DND-41 (cell line): ENCODE data around the gene NUDT3.
"Not testable (repeated sequence)": the region's sequence is repeated elsewhere in the genome, so short reads cannot be mapped to it uniquely, and the experiment has no call there.

Experiments used
- ATAC-seq: fragments of 200-7000 bp; cut with Tn5 transposase; 3 replicates; pipeline ENCODE4 v1.9.1; 2021; ENCODE audit warnings: low read depth; ENCODE audit not compliant: insufficient read depth
- DNase-seq: peaks from one replicate; pipeline ENCODE4 v3.0.0-alpha.2; 2020
- H2AFZ ChIP-seq: 2 replicates; pipeline ENCODE4 v1.6.0; 2012; ENCODE audit warnings: low read depth, low read length
- H3K27ac ChIP-seq: 2 replicates; pipeline ENCODE4 v1.5.1; 2012; ENCODE audit warnings: low read length, inconsistent platforms
- H3K27me3 ChIP-seq: fragments of 200-600 bp; sonication (generic); 2 replicates; pipeline ENCODE4 v1.6.0; 2012; ENCODE audit warnings: low read length, mild to moderate bottlenecking, inconsistent platforms; ENCODE audit not compliant: insufficient read depth, poor library complexity
- H3K36me3 ChIP-seq: 2 replicates; pipeline ENCODE4 v1.5.1; 2012; ENCODE audit warnings: low read length, inconsistent platforms; ENCODE audit not compliant: insufficient read depth
- H3K4me1 ChIP-seq: 2 replicates; pipeline ENCODE4 v1.5.1; 2012; ENCODE audit warnings: mild to moderate bottlenecking, low read length; ENCODE audit not compliant: insufficient read depth
- H3K4me2 ChIP-seq: 2 replicates; pipeline ENCODE4 v1.6.0; 2012; ENCODE audit warnings: mild to moderate bottlenecking, moderate library complexity, low read length, inconsistent platforms; ENCODE audit not compliant: insufficient read depth
- H3K4me3 ChIP-seq, 2 experiments: fragments of 200-600 bp in 1 of 2; shearing (Covaris generic) in 1 of 2; 2 replicates each; pipeline ENCODE4 v1.5.1; 2012 to 2016; ENCODE audit warnings: inconsistent platforms in 2 of 2, low read length in 2 of 2, mild to moderate bottlenecking in 2 of 2, low read depth in 1 of 2, moderate library complexity in 1 of 2
- H3K79me2 ChIP-seq: 2 replicates; pipeline ENCODE4 v1.6.0; 2012; ENCODE audit warnings: low read length, inconsistent platforms; ENCODE audit not compliant: insufficient read depth
- H3K9ac ChIP-seq: 2 replicates; pipeline ENCODE4 v1.6.0; 2012; ENCODE audit warnings: low read depth, mild to moderate bottlenecking, inconsistent platforms, low read length, moderate library complexity
- H3K9me3 ChIP-seq: 2 replicates; pipeline ENCODE4 v1.5.1; 2012; ENCODE audit warnings: low read length, moderate library complexity, mild to moderate bottlenecking, inconsistent platforms; ENCODE audit not compliant: insufficient read depth, severe bottlenecking
- H4K20me1 ChIP-seq: 2 replicates; pipeline ENCODE4 v1.6.0; 2012; ENCODE audit warnings: low read length; ENCODE audit not compliant: insufficient read depth
- EZH2 ChIP-seq: IDR thresholded peaks from 3 replicates; pipeline ENCODE4 v1.6.1; 2012; ENCODE audit warnings: borderline replicate concordance, low read depth, mild to moderate bottlenecking, moderate library complexity, low read length, inconsistent platforms; ENCODE audit not compliant: severe bottlenecking
- TF ChIP-seq, protein P1 (sequence below): IDR thresholded peaks from 2 replicates; pipeline ENCODE4 v1.5.1; 2012; ENCODE audit warnings: borderline replicate concordance, low read length, moderate library complexity, mild to moderate bottlenecking; ENCODE audit not compliant: poor library complexity, severe bottlenecking; ENCODE audit errors: extremely low read depth

Gene NUDT3

DNA sequence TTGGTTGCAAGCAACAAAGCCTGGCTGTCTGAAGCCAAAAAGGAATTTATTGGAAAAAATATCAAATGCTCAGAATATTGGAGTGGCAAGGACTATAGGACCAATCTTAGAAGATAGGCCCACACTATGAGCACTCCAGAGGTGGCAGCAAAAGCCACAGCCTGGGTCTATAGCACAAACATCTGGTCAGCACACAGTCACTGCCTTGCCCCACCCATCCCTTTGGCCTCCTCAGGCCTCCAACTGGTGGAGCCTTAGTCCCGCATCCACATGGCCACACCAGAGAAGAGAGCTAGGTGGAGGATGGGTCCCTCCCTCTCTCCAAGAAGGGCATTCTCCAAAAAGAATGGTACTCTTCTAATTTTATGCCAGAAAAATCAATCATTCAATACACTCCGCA, 14.0 kb downstream of the NUDT3 start:
- H3K79me2 ChIP-seq, result peaks cover 98% of the 10 kb centered on the region
- TF ChIP-seq EZH2, result no peak
- TF ChIP-seq, protein P1, sequence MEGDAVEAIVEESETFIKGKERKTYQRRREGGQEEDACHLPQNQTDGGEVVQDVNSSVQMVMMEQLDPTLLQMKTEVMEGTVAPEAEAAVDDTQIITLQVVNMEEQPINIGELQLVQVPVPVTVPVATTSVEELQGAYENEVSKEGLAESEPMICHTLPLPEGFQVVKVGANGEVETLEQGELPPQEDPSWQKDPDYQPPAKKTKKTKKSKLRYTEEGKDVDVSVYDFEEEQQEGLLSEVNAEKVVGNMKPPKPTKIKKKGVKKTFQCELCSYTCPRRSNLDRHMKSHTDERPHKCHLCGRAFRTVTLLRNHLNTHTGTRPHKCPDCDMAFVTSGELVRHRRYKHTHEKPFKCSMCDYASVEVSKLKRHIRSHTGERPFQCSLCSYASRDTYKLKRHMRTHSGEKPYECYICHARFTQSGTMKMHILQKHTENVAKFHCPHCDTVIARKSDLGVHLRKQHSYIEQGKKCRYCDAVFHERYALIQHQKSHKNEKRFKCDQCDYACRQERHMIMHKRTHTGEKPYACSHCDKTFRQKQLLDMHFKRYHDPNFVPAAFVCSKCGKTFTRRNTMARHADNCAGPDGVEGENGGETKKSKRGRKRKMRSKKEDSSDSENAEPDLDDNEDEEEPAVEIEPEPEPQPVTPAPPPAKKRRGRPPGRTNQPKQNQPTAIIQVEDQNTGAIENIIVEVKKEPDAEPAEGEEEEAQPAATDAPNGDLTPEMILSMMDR, result no peak
- peaks cover 11% of the 10 kb centered on the region for H3K36me3 ChIP-seq
- H2AFZ ChIP-seq, result no peak overlapping the region
- H3K9ac ChIP-seq, result no peak overlapping the region
- no peaks in the 10 kb centered on the region for H3K9me3 ChIP-seq
- no peak overlapping the region for H3K4me2 ChIP-seq
- H3K27me3 ChIP-seq, result no peaks in the 10 kb centered on the region
- H3K27ac ChIP-seq, result no peak overlapping the region
- no peaks in the 10 kb centered on the region for H3K4me1 ChIP-seq
- H3K4me3 ChIP-seq, result no peak overlapping the region
- ATAC-seq, result no peak
- no peak for DNase-seq
- peaks cover 61% of the 10 kb centered on the region for H4K20me1 ChIP-seq

DNA sequence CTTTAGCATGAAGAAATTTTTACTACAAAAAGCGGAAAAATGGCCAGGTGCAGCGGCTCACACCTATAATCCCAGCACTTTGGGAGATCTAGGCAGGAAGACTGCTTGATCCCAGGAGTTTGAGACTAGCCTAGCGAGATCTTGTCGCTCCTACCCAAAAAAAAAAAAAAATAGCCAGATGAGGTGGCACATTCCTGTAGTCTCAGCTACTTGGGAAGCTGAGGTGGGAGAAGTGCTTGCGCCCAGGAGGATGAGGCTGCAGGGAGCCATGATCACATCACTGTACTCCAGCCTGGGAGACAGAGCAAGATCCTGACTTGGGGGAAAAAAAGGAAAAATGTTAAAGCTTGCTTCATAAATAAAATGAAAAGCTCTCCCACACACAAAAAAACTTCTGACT, 14.5 kb downstream of the NUDT3 start:
- Histone ChIP-seq H3K9me3 (no peaks in the 10 kb centered on the region), H3K4me2 (no peak overlapping the region)
- no peak for DNase-seq

DNA sequence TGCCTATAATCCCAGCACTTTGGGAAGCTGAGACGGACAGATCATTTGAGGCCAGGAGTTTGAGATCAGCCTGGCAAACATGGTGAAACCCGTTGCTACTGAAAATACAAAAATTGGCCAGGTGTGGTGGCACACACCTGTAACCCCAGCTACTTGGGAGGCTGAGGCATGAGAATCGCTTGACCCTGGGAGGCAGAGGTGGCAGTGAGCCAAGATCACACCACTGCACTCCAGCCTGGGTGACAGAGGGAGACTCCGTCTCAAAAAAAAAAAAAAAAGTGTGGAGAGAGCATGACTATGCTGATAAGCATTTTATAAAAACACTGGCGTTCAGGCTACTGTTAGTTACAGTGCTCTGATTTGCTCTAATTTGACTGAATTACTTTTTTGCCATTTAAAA, 14.9 kb downstream of the NUDT3 start:
- H3K27me3 ChIP-seq, H3K9ac ChIP-seq, H2AFZ ChIP-seq, H3K4me2 ChIP-seq, H3K4me1 ChIP-seq, DNase-seq, H3K36me3 ChIP-seq, H3K4me3 ChIP-seq, H3K27ac ChIP-seq, ATAC-seq, H3K9me3 ChIP-seq: not testable (repeated sequence)
- Histone ChIP-seq H3K79me2 (peaks cover 98% of the 10 kb centered on the region), H4K20me1 (peaks cover 55% of the 10 kb centered on the region)

More for the DNA sequence above, 14.5 kb downstream of the NUDT3 start:
- Histone ChIP-seq H3K27ac (no peak overlapping the region), H4K20me1 (peaks cover 57% of the 10 kb centered on the region), H3K9ac (no peak overlapping the region), H3K4me3 (no peak overlapping the region), H3K36me3 (peaks cover 9% of the 10 kb centered on the region), H3K27me3 (no peaks in the 10 kb centered on the region), H2AFZ (no peak overlapping the region), H3K4me1 (no peaks in the 10 kb centered on the region), H3K79me2 (peaks cover 98% of the 10 kb centered on the region)
- ATAC-seq, result no peak
- no peak for TF ChIP-seq EZH2
- TF ChIP-seq, protein P1, result no peak

DNA sequence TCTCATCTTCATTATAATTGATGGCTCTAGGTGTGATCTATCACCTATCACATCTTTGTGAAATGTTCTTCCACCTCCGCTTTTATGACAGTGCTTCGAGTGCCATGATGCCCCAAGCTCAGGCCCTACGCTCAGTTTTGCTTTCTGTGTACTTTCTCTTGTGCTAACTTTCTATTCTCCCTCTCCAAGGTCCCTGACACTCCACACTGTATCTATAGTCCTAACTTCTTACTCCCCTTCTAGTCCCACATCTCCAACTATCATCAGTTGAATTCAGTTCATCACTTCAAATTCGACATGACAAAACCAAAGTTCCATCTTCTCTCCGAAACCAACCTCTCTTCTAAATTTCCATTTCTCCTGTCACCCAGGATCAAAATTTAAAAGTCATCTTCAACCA, 16.6 kb downstream of the NUDT3 start:
- Histone ChIP-seq H3K4me3 (no peak overlapping the region), H3K27me3 (no peaks in the 10 kb centered on the region), H3K4me2 (no peak overlapping the region), H3K27ac (no peak overlapping the region), H3K79me2 (peaks cover 94% of the 10 kb centered on the region), H3K9ac (no peak overlapping the region), H4K20me1 (peaks cover 45% of the 10 kb centered on the region), H2AFZ (no peak overlapping the region), H3K4me1 (no peaks in the 10 kb centered on the region), H3K36me3 (peaks cover 5% of the 10 kb centered on the region), H3K9me3 (no peaks in the 10 kb centered on the region)
- ATAC-seq (no peak), DNase-seq (no peak)
- TF ChIP-seq, protein P1, result no peak
- no peak for TF ChIP-seq EZH2
